ENCODE measurements around the gene ARFGAP1. TPM values are rescaled to one million over a fixed set of nuclear protein-coding genes. Genes with fewer than 3 reads are reported as not detected.

Gene ARFGAP1
- total RNA-seq, 2 donors from 2014 or later, result 52.7 to 162 TPM

DNA sequence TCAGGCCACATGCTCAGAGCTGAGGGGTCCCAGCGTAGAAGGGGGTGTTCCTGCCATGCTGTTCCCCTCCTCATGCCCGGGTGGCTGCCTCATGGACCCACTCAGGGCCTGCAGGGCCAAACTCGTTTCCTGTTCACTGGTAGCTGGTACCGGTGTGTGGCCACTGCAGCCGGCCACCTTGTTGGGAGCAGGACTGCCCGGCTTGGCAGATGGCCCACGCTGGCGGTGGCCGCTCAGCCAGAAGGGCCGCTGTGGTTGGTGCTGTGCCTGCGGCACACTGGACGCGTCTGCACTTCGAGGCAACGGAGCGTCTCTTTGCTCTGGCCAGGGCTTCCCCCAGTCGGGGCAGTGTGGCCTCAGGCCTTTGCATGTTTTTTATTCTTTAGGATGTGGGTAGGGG lies 10.3 kb downstream of the ARFGAP1 start:
- intact Hi-C loops (cut with DNase I), result no loop called here
- H3K27me3 ChIP-seq, result no peaks in the 10 kb centered on the region
- no peaks in the 10 kb centered on the region for H3K4me1 ChIP-seq
- H3K4me3 ChIP-seq, result no peak overlapping the region
- no peak for ATAC-seq
- 87 to 100% methylated on average over 1 to 17 of the region's 17 CpGs for WGBS, 2 donors
- H3K36me3 ChIP-seq (replicated peaks in 1 of 2; ENCODE audit: insufficient read depth in 1 of 2, low read depth in 2 of 2), result peaks cover 19 to 26% of the 10 kb centered on the region in 2 donors
- DNase-seq, result no peak
- TF ChIP-seq, protein P1, sequence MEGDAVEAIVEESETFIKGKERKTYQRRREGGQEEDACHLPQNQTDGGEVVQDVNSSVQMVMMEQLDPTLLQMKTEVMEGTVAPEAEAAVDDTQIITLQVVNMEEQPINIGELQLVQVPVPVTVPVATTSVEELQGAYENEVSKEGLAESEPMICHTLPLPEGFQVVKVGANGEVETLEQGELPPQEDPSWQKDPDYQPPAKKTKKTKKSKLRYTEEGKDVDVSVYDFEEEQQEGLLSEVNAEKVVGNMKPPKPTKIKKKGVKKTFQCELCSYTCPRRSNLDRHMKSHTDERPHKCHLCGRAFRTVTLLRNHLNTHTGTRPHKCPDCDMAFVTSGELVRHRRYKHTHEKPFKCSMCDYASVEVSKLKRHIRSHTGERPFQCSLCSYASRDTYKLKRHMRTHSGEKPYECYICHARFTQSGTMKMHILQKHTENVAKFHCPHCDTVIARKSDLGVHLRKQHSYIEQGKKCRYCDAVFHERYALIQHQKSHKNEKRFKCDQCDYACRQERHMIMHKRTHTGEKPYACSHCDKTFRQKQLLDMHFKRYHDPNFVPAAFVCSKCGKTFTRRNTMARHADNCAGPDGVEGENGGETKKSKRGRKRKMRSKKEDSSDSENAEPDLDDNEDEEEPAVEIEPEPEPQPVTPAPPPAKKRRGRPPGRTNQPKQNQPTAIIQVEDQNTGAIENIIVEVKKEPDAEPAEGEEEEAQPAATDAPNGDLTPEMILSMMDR (IDR thresholded peaks at IDR 0.05), result no peak
- TF ChIP-seq POLR2A (IDR thresholded peaks at IDR 0.05), result no peak
- H3K27ac ChIP-seq, result no peak overlapping the region
- no peaks in the 10 kb centered on the region for H3K9me3 ChIP-seq

DNA sequence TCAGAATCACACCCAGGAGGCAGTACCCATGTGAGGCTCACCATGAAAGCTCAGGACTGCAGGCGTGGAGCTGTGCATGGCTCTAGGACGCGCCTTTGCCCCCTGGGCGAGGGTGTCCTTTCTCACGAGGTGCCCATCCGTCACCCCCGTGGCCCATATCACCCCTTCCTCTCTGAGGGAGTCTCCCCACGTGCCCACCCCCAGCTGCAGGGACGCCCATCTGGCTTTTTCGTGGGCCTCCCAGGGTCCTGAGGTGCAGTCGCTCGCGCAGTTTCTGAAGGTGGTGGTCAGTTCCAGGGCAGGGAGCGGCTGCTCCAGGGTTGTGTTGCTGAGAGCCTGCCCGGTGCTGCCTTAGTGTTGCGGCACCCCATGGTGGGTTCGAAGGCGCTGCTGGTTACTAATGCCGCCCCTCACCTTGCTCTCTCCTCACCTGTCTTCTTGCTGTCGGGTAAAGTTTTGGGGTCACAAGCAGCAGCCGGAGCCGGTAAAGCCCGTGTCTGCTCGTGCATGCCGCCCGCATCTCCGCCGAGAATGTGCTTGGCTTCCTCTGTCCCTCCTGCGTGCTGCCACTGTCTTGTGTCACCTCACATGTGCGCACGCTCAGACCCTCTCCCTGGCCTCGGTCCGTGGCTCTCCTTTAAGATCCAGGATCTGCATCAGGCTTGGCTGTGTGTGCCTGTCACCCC lies 10.9 kb downstream of the ARFGAP1 start:
- 95 to 97% methylated on average over 14 to 30 of the region's 33 CpGs for WGBS, 2 donors
- H3K36me3 ChIP-seq (replicated peaks in 1 of 2; ENCODE audit: insufficient read depth in 1 of 2, low read depth in 2 of 2), result peaks cover 19 to 25% of the 10 kb centered on the region in 2 donors
- intact Hi-C loops (cut with DNase I), result no loop called here

DNA sequence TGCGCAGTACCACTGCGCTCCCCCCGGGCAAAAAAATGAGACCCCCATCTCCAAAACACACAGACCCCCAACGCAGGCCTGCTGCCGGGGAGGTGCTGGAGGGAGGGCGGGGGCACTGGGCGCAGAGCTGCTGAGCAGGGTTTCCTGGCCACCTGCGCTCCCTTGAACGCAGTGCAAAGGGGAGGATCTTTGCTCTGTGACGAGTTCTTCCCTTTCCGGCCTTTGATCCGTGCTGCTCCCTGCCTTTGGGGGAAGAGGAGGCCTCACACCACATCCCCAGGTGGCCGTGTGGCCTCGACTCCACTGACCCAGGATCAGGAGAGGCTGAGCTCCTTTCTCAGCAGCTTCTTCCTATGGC lies 11.4 kb downstream of the ARFGAP1 start:
- WGBS, 2 donors, result 78 to 91% methylated on average over 13 to 14 of the region's 14 CpGs
- H3K27ac ChIP-seq, result no peak overlapping the region
- no peaks in the 10 kb centered on the region for H3K27me3 ChIP-seq
- H3K9me3 ChIP-seq, result no peaks in the 10 kb centered on the region
- TF ChIP-seq POLR2A (IDR thresholded peaks at IDR 0.05), result no peak
- TF ChIP-seq, protein P1 (IDR thresholded peaks at IDR 0.05), result no peak
- H3K4me3 ChIP-seq, result no peak overlapping the region
- DNase-seq (no peak), ATAC-seq (no peak)
- intact Hi-C loops (cut with DNase I), result no loop called here
- peaks cover 1% of the 10 kb centered on the region for H3K4me1 ChIP-seq
- peaks cover 15 to 20% of the 10 kb centered on the region in 2 donors for H3K36me3 ChIP-seq (replicated peaks in 1 of 2; ENCODE audit: insufficient read depth in 1 of 2, low read depth in 2 of 2)

More for the DNA sequence above, 10.9 kb downstream of the ARFGAP1 start:
- H3K4me3 ChIP-seq, result no peak overlapping the region
- H3K27ac ChIP-seq, result no peak overlapping the region
- TF ChIP-seq, protein P1 (IDR thresholded peaks at IDR 0.05), result no peak
- no peak for TF ChIP-seq POLR2A (IDR thresholded peaks at IDR 0.05)
- no peak for DNase-seq
- H3K9me3 ChIP-seq, result no peaks in the 10 kb centered on the region
- no peaks in the 10 kb centered on the region for H3K27me3 ChIP-seq
- no peaks in the 10 kb centered on the region for H3K4me1 ChIP-seq
- ATAC-seq, result no peak

DNA sequence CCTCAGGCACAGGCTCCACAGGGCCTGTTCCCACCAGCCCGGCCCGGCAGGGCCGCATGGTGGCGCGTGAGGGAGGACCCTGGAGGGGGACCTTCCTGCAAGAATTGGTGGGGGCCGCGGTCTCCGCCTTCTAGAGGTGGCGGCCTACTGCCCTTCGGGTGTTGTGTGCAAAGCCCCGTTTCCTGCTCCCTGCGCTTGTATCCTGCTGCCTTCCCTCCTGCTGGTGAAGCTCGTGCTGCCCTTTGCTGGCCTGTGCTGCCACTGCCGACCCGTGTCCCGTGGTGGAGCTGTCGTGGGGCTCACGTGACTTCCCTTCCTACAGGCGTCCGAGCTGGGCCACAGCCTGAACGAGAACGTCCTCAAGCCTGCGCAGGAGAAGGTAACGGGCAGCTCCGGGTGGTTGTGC lies 11.9 kb downstream of the ARFGAP1 start:
- H3K4me1 ChIP-seq, result peaks cover 3% of the 10 kb centered on the region
- ATAC-seq (no peak), DNase-seq (no peak)
- H3K9me3 ChIP-seq, result no peaks in the 10 kb centered on the region
- H3K27ac ChIP-seq, result no peak overlapping the region
- peaks cover 11 to 16% of the 10 kb centered on the region in 2 donors for H3K36me3 ChIP-seq (replicated peaks in 1 of 2; ENCODE audit: insufficient read depth in 1 of 2, low read depth in 2 of 2)
- H3K4me3 ChIP-seq, result no peak overlapping the region
- no peak for TF ChIP-seq POLR2A (IDR thresholded peaks at IDR 0.05)
- TF ChIP-seq, protein P1 (IDR thresholded peaks at IDR 0.05), result no peak
- 84 to 88% methylated on average over 16 to 21 of the region's 25 CpGs for WGBS, 2 donors
- intact Hi-C loops (cut with DNase I), result no loop called here
- H3K27me3 ChIP-seq, result no peaks in the 10 kb centered on the region

DNA sequence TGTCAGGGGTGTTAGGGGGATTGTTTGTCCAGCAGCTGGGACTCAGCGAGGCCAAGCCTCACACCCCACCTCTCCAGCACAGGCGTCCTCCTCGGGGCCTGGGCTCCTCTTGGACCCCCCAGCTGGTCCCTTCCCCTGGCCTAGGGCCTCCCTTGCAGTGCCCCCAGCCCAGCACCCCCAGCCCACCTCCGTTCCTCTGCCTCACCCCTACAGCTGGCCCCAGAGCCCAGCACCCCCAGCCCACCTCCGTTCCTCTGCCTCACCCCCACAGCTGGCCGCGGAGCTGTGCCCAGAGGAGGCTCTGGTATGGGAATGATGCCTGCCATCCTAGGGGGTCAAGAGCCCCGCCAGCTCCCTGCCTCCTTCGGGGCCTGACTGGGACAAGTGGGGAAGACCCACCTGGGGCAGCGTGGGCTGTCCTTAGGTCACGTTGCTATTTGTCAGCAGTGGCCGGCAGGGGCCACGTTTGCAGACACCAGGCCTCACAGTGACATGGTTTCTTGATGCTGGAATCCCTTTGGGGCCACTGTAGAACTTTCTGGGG lies 12.4 kb downstream of the ARFGAP1 start:
- 81 to 88% methylated on average over 7 to 13 of the region's 13 CpGs for WGBS, 2 donors
- H3K4me3 ChIP-seq, result no peak overlapping the region

More for the DNA sequence above, 12.4 kb downstream of the ARFGAP1 start:
- no peak for DNase-seq
- H3K4me1 ChIP-seq, result peaks cover 3% of the 10 kb centered on the region
- H3K9me3 ChIP-seq, result no peaks in the 10 kb centered on the region
- H3K27me3 ChIP-seq, result no peaks in the 10 kb centered on the region
- intact Hi-C loops (cut with DNase I), result no loop called here
- H3K36me3 ChIP-seq (replicated peaks in 1 of 2; ENCODE audit: insufficient read depth in 1 of 2, low read depth in 2 of 2), result peaks cover 6 to 16% of the 10 kb centered on the region in 2 donors
- TF ChIP-seq, protein P1 (IDR thresholded peaks at IDR 0.05), result no peak
- TF ChIP-seq POLR2A (IDR thresholded peaks at IDR 0.05), result no peak
- ATAC-seq, result no peak
- H3K27ac ChIP-seq, result no peak overlapping the region
